Uterus (tissue), 2 donors: ENCODE measurements around the gene ATF7IP.

ENCODE experiments used
- POLR2A ChIP-seq, 2 donors: fragments of 450-650 bp; IDR thresholded peaks; one replicate each; pipeline ENCODE4 v1.6.1; 2016; ENCODE audit warnings: antibody characterized with exemption in 2 of 2, mild to moderate bottlenecking in 1 of 2, moderate library complexity in 1 of 2
- TF ChIP-seq, protein P1 (sequence below), 4 experiments: fragments of 200-600 bp in 2 of 4; fragments of 450-650 bp in 2 of 4; sonication (generic) in 2 of 4; IDR thresholded peaks; one replicate each; pipeline ENCODE4 v1.5.1; 2016 to 2019; ENCODE audit warnings: antibody characterized with exemption in 4 of 4, mild to moderate bottlenecking in 2 of 4, moderate library complexity in 1 of 4

DNA sequence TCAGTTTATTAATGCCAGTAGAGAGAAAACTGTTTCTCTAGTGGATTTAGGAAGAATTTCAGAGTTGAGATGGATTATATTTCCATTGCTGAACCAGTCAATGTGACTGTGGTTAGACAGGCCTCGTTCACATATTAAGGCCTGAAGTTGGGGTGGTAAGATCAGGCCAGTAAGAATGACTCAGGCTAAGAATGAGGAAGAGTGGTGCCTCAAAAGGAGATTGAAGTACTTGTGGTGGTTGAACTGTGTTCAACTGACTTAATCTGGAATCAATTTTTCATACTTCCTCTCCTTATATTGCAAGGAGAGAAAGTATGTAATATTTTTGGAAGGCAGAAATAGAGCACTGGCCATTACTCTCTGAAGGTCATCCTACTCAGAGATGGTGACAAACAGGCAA is 37.8 kb upstream of the ATF7IP start:
- TF ChIP-seq, protein P1, sequence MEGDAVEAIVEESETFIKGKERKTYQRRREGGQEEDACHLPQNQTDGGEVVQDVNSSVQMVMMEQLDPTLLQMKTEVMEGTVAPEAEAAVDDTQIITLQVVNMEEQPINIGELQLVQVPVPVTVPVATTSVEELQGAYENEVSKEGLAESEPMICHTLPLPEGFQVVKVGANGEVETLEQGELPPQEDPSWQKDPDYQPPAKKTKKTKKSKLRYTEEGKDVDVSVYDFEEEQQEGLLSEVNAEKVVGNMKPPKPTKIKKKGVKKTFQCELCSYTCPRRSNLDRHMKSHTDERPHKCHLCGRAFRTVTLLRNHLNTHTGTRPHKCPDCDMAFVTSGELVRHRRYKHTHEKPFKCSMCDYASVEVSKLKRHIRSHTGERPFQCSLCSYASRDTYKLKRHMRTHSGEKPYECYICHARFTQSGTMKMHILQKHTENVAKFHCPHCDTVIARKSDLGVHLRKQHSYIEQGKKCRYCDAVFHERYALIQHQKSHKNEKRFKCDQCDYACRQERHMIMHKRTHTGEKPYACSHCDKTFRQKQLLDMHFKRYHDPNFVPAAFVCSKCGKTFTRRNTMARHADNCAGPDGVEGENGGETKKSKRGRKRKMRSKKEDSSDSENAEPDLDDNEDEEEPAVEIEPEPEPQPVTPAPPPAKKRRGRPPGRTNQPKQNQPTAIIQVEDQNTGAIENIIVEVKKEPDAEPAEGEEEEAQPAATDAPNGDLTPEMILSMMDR (IDR thresholded peaks at IDR 0.05): no peak
- TF ChIP-seq POLR2A (IDR thresholded peaks at IDR 0.05): no peak
